Measurements from ENCODE around the gene CDC42EP2. TPM values are rescaled to one million over a fixed set of nuclear protein-coding genes. Genes with fewer than 3 reads are reported as not detected.
A peak's percentile ranks its signal among the peaks of the same experiment; 100 is the strongest.

The CDC42EP2 gene
- total and polyA plus RNA-seq, 8 donors: 0.89 to 22.0 (median 15.1) TPM; not detected in 1

- intact Hi-C loops (cut with DNase I; ENCODE audit: low total_unique reads): no loop called here
- peaks cover 34 to 44% (median 44%) of the 10 kb centered on the region in 4 donors for H3K36me3 ChIP-seq
- H3K27ac ChIP-seq: peak overlapping the region in 3 of 5 donors; percentile 45 to 77 (median 73)
These were observed 38.7 kb downstream of the CDC42EP2 start for GRCh38 chr11:65353376-65353775.

GRCh38 chr11:65353900-65354264 lies 39.2 kb downstream of the CDC42EP2 start:
- WGBS, 5 donors: 13 to 23% (median 19%) methylated on average over 16 of the region's 16 CpGs

More at GRCh38 chr11:65353376-65353775, 38.7 kb downstream of the CDC42EP2 start:
- Histone ChIP-seq H3K27me3 (peaks cover 0 to 13% (median 0%) of the 10 kb centered on the region in 3 donors), H3K9me3 (no peaks in the 10 kb centered on the region), H3K4me1 (peaks cover 19 to 27% (median 25%) of the 10 kb centered on the region in 4 donors), H3K4me3 (no peak overlapping the region)
- DNase-seq: no peak
- 81 to 90% (median 88%) methylated on average over 7 of the region's 7 CpGs for WGBS, 5 donors
- no peak for TF ChIP-seq POLR2A (IDR thresholded peaks at IDR 0.05)
- no peak for TF ChIP-seq POLR2AphosphoS5 (IDR thresholded peaks at IDR 0.05)
- no peak for TF ChIP-seq CTCF (IDR thresholded peaks at IDR 0.05)
- no peak for TF ChIP-seq EP300 (IDR thresholded peaks at IDR 0.05)

GRCh38 chr11:65354265-65355012 lies 39.8 kb downstream of the CDC42EP2 start, which contains the start of gene TIGD3:
Gene TIGD3, plus strand, starts transcription at chr11:65354751. Its CDS starts 1,058 bp downstream, at chr11:65355809.
- TF ChIP-seq POLR2A (IDR thresholded peaks at IDR 0.05) (no peak), CTCF (IDR thresholded peaks at IDR 0.05) (no peak), POLR2AphosphoS5 (IDR thresholded peaks at IDR 0.05) (peak in 1 of 3 donors; percentile 48), EP300 (IDR thresholded peaks at IDR 0.05) (no peak)
- WGBS, 5 donors: 0 to 1% (median 1%) methylated on average over 30 to 79 of the region's 79 CpGs
- no peaks in the 10 kb centered on the region for H3K9me3 ChIP-seq
- H3K4me1 ChIP-seq: peaks cover 19 to 27% (median 25%) of the 10 kb centered on the region in 4 donors
- intact Hi-C loops (cut with DNase I; ENCODE audit: low total_unique reads): no loop called here
- peaks cover 0 to 13% (median 0%) of the 10 kb centered on the region in 3 donors for H3K27me3 ChIP-seq
- DNase-seq: peak; percentile 98 to 99
- H3K36me3 ChIP-seq: peaks cover 23 to 34% (median 33%) of the 10 kb centered on the region in 4 donors
- peak within 1 kb of the TSS; percentile 63 to 77 (median 73) for H3K27ac ChIP-seq
- H3K4me3 ChIP-seq: peak within 1 kb of the TSS; percentile 74 to 82 (median 78)

More at GRCh38 chr11:65353900-65354264, 39.2 kb downstream of the CDC42EP2 start:
- Histone ChIP-seq H3K4me1 (peaks cover 19 to 27% (median 25%) of the 10 kb centered on the region in 4 donors), H3K4me3 (peak overlapping the region; percentile 74 to 82 (median 78)), H3K9me3 (no peaks in the 10 kb centered on the region), H3K27ac (peak overlapping the region; percentile 45 to 77 (median 72)), H3K36me3 (peaks cover 29 to 39% (median 39%) of the 10 kb centered on the region in 4 donors), H3K27me3 (peaks cover 0 to 13% (median 0%) of the 10 kb centered on the region in 3 donors)
- DNase-seq: no peak
- TF ChIP-seq POLR2AphosphoS5 (IDR thresholded peaks at IDR 0.05) (no peak), POLR2A (IDR thresholded peaks at IDR 0.05) (no peak), EP300 (IDR thresholded peaks at IDR 0.05) (no peak), CTCF (IDR thresholded peaks at IDR 0.05) (no peak)
- intact Hi-C loops (cut with DNase I; ENCODE audit: low total_unique reads): no loop called here

- TF ChIP-seq EP300 (IDR thresholded peaks at IDR 0.05) (no peak), POLR2AphosphoS5 (IDR thresholded peaks at IDR 0.05) (no peak), CTCF (IDR thresholded peaks at IDR 0.05) (no peak), POLR2A (IDR thresholded peaks at IDR 0.05) (no peak)
- Histone ChIP-seq H3K9me3 (no peaks in the 10 kb centered on the region), H3K27me3 (peaks cover 0 to 13% (median 0%) of the 10 kb centered on the region in 3 donors), H3K27ac (peak overlapping the region; percentile 63 to 77 (median 73)), H3K36me3 (peaks cover 23 to 26% (median 26%) of the 10 kb centered on the region in 4 donors), H3K4me3 (peak overlapping the region; percentile 74 to 82 (median 78)), H3K4me1 (peaks cover 19 to 27% (median 25%) of the 10 kb centered on the region in 4 donors)
- 1 to 2% (median 2%) methylated on average over 28 to 46 of the region's 47 CpGs for WGBS, 5 donors
- intact Hi-C loops (cut with DNase I; ENCODE audit: low total_unique reads): no loop called here
- DNase-seq: peak in 1 of 2 donors; percentile 70
These were observed 40.5 kb downstream of the CDC42EP2 start for GRCh38 chr11:65355013-65355775.
